ENCODE data around the gene TMEM59L.

TMEM59L gene

GRCh38 chr19:18609717-18610051 lies 3.0 kb upstream of the TMEM59L start:
- no peak for DNase-seq

- no peak for DNase-seq
Measured at GRCh38 chr19:18610245-18610555, 2.5 kb upstream of the TMEM59L start.

GRCh38 chr19:18610556-18611326 lies 1.9 kb upstream of the TMEM59L start:
- DNase-seq = no peak

- DNase-seq = no peak
Measured at GRCh38 chr19:18611327-18612050, 1.2 kb upstream of the TMEM59L start.

- DNase-seq = no peak
Measured at GRCh38 chr19:18612051-18612771, 459 bp upstream of the TMEM59L start.

- DNase-seq = no peak
Measured at GRCh38 chr19:18613589-18614234, 1.0 kb downstream of the TMEM59L start.

- no peak for DNase-seq
Measured at GRCh38 chr19:18616023-18616422, 3.4 kb downstream of the TMEM59L start.

GRCh38 chr19:18617562-18617961 lies 4.9 kb downstream of the TMEM59L start:
- DNase-seq = no peak

GRCh38 chr19:18618236-18618635 lies 5.6 kb downstream of the TMEM59L start:
- no peak for DNase-seq

GRCh38 chr19:18620311-18620710 lies 7.6 kb downstream of the TMEM59L start:
- DNase-seq = no peak

GRCh38 chr19:18620902-18621301 lies 8.2 kb downstream of the TMEM59L start:
- DNase-seq = no peak

GRCh38 chr19:18626906-18627305 lies 14.2 kb downstream of the TMEM59L start:
- DNase-seq = no peak

GRCh38 chr19:18629166-18630088 lies 16.8 kb downstream of the TMEM59L start:
- DNase-seq = no peak

GRCh38 chr19:18633321-18633720 lies 20.7 kb downstream of the TMEM59L start:
- no peak for DNase-seq

- peak in 1 of 5 experiments; percentile 55 for DNase-seq
Measured at GRCh38 chr19:18634612-18635297, 22.1 kb downstream of the TMEM59L start.

- no peak for DNase-seq
Measured at GRCh38 chr19:18635831-18636182, 23.1 kb downstream of the TMEM59L start.

GRCh38 chr19:18636183-18636968 lies 23.7 kb downstream of the TMEM59L start:
- peak; percentile 97 to 99 (median 98) for DNase-seq

GRCh38 chr19:18636969-18637629 lies 24.4 kb downstream of the TMEM59L start, which contains the start of gene KLHL26:
Gene KLHL26, plus strand, starts transcription at chr19:18637028. Its CDS starts 27 bp downstream, at chr19:18637055.
- DNase-seq = no peak

GRCh38 chr19:18637673-18638630 lies 25.3 kb downstream of the TMEM59L start:
- DNase-seq = no peak
